Measurements from ENCODE around the gene STK16.
"Not testable (repeated sequence)": the region's sequence is repeated elsewhere in the genome, so short reads cannot be mapped to it uniquely, and the experiment has no call there.

STK16 gene

DNA sequence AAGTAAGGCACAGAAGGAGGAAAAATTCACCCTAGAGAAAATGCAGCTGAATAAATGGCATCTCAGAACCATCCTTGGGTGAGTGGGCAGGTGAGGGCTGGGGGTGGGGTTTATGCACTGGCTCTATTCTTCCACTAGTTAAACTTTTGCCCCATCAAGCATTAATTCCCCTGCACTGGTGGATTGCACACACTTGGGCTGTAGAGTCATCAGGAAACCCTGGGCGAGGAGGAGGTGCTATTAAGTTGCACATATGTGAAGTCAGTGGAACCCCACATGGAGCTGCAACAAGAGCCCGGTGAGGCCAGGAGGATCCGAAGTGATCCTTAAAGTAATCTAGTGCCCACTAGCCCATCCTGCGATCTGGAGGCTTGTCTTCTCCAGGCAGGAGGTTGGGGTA, 27.1 kb downstream of the STK16 start:
- DNase-seq = no peak

DNA sequence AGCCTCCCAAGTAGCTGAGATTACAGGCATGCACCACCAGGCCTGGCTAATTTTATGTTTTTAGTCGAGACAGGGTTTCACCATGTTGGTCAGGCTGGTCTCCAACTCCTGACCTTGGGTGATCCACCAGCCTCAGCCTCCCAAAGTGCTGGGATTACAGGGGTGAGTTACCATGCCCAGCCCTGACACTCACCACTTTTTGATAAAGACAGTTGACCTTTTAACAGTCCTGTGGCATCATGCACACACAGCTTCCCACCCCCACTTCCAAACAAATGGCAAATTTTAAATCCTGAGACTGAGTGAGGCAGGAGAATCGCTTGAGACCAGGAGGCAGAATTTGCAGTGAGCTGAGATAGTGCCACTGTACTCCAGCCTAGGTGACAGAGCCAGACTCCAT, 27.7 kb downstream of the STK16 start:
- DNase-seq = no peak

DNA sequence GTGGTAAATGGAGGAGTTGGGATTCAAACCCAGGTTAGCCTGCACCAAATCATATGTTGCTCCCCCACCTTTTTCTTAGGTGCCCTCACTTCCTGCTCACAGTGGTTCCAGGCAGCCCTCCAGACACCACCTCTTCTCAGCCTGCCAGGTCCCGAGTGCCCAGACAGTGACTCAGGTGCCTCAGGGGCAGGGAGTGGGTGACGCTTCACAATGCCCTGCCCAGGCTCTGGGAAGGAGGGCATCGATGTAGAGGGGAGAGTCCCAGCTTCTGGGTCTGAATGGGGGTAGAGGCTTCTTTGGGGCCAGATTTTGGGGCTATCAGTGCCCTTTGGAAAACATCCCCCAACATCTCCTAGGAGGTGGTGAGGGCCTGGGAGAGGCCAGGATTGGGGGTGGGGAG, 28.7 kb downstream of the STK16 start:
- DNase-seq = no peak

DNA sequence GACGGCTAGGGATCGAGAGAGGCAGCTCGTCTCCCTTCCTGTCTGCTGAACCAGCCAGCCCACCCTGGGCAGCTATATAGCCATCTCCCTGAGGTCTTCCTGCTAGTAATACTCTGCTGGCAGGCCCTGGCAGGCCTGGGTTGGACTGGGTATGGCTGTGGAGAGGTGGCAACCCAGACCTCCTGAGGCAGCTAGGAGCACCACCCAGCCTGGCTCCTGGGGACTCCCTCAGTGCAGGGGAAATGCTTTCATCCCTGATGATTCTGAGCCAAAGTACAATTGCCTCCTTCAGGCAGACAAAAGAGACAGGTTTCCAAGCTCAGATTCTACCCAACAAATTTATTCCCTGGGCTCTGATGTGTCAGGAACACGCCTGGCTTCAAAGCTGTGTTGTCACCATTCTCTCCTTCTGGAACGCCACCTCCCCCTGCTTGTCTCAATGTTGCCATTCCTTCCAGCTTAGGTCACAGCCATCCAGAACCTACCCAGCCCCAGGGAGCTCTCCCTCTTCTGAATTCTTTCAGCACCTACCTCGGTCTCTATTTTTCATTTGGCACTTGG, 29.2 kb downstream of the STK16 start:
- no peak for DNase-seq

GRCh38 chr2:219277703-219278654, 32.7 kb downstream of the STK16 start:
- DNase-seq = peak; percentile 82

DNA sequence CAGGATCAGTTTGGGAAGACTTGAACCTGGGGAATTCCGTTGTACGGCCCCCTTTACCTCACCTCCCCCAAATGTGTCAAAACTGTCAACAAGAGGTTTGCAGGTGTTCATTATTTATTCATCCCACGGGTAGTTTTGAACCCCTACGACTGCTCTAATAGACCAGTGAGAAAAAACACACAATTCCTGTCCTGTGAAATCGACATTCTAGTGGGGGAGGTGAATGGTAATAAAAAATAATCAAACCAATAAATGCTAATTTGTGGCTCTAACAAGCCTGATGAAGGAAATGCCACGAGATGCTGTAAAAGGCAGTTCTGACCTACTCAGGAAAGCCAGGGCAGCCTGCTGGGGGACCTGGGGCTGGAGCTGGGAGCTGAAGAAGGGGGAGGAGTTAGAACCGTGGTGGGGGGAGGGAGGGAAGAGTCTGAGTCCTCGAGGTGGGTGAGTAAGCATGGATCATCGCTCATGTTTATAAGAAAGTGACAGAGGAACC, 33.4 kb downstream of the STK16 start:
- DNase-seq = no peak

- peak; percentile 100 for DNase-seq
These were observed 34.1 kb downstream of the STK16 start, which contains the start of gene DNAJB2 for GRCh38 chr2:219279151-219279915. TSS of gene DNAJB2 (plus strand) at chr2:219279366. CDS start at chr2:219279834, 468 bp downstream.

GRCh38 chr2:219279916-219280516, 34.7 kb downstream of the STK16 start:
- no peak for DNase-seq

DNA sequence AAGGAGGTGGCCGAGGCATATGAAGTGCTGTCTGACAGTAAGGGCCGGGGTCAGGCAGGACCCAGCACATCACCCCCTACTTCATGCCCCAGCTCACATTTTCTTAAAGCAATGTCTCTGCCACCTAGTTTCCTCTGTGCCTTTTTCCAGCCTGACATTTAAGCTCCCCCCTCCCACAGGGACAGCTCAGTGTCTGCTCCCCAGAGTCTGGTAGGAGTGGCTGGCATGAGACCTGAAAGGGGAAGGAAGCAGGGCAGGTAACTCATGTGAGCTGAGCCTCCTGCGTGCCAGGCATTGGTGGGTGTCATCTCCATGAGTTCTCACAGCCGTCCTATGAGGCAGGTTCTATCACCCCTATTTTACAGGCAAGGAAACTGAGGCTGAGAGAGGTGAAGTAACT, 35.4 kb downstream of the STK16 start:
- no peak for DNase-seq

- DNase-seq = no peak
These were observed 36.3 kb downstream of the STK16 start for GRCh38 chr2:219281588-219281987.

DNA sequence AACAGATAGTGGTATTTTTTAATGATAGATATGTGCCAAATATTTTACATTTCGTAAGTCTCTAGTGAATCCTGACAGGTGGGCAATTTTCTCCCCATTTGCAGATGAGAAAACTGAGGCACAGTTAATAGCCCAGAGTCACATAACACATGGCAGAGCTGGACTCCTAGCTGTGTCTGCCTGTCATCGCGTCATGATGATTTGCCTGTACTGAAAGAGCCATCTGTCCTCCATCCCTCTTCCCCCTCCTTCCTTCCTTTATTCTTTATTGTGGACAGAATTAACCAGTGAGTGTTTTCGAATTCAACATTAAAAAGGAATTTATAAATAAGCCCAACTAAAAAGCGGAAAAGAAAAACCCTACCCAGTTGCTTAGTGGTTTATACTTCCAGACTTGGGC, 37.1 kb downstream of the STK16 start:
- DNase-seq = no peak

- DNase-seq = no peak
These were observed 37.8 kb downstream of the STK16 start for GRCh38 chr2:219282943-219283581.

DNA sequence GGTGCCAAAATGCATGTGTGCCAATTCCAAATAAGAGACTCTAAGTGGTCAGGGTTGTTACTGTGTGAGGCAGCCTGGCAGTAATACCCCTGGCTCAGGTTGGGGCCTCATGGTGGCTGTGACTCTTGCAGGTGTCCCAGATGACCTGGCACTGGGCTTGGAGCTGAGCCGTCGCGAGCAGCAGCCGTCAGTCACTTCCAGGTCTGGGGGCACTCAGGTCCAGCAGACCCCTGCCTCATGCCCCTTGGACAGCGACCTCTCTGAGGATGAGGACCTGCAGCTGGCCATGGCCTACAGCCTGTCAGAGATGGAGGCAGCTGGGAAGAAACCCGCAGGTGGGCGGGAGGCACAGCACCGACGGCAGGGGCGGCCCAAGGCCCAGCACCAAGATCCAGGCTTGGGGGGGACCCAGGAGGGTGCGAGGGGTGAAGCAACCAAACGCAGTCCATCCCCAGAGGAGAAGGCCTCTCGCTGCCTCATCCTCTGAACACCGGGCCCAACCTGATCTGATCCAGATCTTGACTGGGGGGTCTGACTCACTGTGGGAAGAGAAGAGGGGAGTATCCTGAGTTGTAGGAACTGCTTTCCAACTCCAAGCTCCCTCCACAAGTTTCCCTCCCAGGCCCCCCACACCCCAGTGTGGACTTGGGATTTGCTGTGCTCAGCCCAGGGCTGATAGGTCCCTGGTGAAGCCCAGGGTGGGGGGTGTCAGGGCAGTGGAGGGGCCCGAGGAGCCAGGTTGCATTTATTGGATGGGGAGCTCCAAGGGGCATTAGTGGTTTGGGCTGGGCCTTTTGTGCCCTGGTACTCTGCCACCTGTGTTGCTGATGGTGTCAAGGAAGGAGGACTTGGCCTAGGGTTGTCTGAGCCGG, 39.5 kb downstream of the STK16 start:
- no peak for DNase-seq

- DNase-seq = no peak
These were observed 40.1 kb downstream of the STK16 start for GRCh38 chr2:219285373-219285735.

GRCh38 chr2:219285894-219286425, 40.7 kb downstream of the STK16 start:
- no peak for DNase-seq

DNA sequence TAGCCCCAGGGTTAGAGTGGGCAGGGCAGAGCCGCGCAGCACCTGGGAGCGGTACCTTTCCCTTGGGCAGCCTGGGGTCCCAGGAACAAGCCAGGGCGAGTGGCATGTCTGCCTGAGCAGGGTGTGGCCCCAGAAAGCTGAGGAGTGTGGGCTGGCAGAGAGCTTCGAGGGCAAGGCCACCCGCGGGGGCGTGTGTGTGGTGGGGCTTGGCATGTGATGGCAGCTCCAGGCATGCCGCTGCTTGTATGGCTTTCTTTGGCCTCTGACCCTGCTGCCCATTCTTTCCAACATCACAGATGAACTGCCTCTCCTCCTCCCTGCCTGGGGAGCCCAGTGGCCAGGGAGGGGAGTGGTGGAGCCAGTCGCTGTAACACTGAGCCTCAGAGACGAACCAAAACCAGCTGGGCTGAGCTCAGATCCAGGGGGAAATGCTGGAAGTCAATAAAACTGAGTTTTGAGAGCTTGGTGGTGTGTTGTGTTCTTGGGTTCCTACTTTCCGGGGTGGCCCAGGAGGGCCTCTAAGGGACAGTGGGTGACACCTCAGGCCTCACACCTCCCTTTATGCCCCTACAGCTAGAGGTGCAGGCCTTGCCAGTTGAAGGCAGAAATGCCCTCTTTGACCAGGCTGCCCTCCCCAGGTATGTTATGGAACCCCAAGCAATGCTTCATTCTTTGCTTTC, 41.3 kb downstream of the STK16 start:
- no peak for DNase-seq

DNA sequence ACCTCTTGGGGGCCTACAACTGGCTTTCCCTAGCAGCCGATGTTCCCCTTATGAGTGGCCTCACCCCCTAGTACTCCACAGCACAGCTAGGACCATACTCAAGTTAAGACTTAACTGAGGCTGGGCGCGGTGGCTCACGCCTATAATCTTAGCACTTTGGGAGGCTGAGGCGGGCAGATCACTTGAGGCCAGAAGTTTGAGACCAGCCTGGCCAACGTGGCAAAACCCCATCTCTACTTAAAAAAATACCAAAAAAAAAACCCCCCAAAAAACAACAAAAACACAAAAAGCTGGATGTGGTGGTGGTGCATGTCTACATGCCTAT, 41.8 kb downstream of the STK16 start:
- DNase-seq = not testable (repeated sequence)

DNA sequence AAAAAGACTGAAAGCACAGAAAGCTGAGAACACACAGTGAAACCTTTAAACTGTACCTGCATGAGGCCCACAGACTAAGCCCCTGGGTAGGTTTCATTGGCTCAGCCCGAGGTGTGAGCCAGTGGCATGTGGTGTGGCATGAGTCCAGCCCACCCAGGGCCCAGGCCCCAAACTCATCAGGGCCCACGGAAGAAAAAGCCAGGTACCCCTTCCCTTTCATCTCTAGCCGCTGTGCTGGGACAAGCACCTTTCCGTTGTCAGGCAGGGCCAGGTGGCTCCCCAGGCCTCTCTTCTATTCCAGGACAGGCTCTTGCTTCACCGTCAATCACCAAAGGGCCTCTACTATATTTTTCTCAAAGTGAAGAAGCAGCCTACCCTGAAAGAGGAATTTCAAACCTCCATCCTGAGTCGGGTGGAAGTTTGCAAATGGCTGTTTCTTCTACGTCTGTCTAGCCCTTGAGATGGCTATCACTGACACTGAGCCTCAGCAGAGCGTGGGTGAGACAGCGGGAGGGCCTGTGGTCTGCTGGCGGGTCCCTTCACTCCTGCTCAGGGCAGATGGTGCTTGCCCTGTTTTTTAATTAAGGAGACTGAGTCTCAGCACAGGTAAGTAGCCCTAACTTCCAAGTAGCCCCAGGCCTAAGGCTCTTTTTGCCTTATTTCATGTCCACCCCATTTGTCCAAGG, 42.4 kb downstream of the STK16 start:
- no peak for DNase-seq

- no peak for DNase-seq
These were observed 43.9 kb downstream of the STK16 start for GRCh38 chr2:219289195-219289536.

Measured in stimulated activated CD4-positive, alpha-beta T cell treated with anti-CD3 and anti-CD28 coated beads, Interleukin-4, amount 100 ng/mL, for 24 hours (primary cell).